BE2C (cell line): ENCODE measurements around the gene SLC43A2.

ENCODE experiments used
- DNase-seq: peaks from one replicate; pipeline ENCODE4 v3.0.0-alpha.2; 2020
- H3K27me3 ChIP-seq: fragments of 250-450 bp; sonication (Bioruptor Pico); 2 replicates; pipeline ENCODE4 v1.5.1; 2020; ENCODE audit warnings: mild to moderate bottlenecking
- H3K36me3 ChIP-seq: fragments of 250-450 bp; sonication (Bioruptor Pico); 2 replicates; pipeline ENCODE4 v1.5.1; 2020; ENCODE audit warnings: mild to moderate bottlenecking
- H3K4me1 ChIP-seq: fragments of 250-450 bp; sonication (Bioruptor Pico); 2 replicates; pipeline ENCODE4 v1.5.1; 2020
- H3K4me3 ChIP-seq: 2 replicates; pipeline ENCODE4 v1.5.1; 2011; ENCODE audit warnings: low read depth, low read length
- H3K9me3 ChIP-seq: fragments of 250-450 bp; sonication (Bioruptor Pico); 2 replicates; pipeline ENCODE4 v1.5.1; 2020
- CTCF ChIP-seq: IDR thresholded peaks from 2 replicates; pipeline ENCODE4 v1.5.1; 2012; ENCODE audit warnings: mild to moderate bottlenecking, low read depth, low read length

Gene SLC43A2

DNA sequence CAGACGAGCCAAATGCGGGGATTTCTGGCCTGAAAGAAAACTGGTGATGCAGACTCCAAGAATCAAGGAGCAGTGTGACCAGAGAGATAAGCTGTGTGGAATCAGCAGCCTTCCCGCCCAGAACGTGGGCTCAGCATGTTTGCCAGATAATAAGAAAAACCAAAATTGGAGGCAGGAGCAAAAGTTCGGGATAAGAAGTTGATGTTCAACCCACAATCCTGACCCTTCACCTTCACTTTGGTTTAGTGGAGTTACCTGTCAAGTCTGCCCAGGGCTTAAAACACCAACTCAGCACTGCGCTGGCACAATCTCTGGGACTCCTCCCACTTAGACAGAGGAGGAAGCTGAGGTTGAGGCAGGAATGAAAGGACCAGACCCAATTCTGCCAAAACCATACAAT is 3.1 kb downstream of the SLC43A2 start:
- Histone ChIP-seq H3K36me3 (no peaks in the 10 kb centered on the region), H3K4me3 (no peak overlapping the region), H3K9me3 (no peaks in the 10 kb centered on the region), H3K4me1 (no peaks in the 10 kb centered on the region), H3K27me3 (no peaks in the 10 kb centered on the region)
- no peak for TF ChIP-seq CTCF
- no peak for DNase-seq

GRCh38 chr17:1625053-1625452 is 3.6 kb downstream of the SLC43A2 start:
- Histone ChIP-seq H3K4me1 (no peaks in the 10 kb centered on the region), H3K36me3 (no peaks in the 10 kb centered on the region), H3K9me3 (no peaks in the 10 kb centered on the region), H3K27me3 (no peaks in the 10 kb centered on the region), H3K4me3 (no peak overlapping the region)
- no peak for TF ChIP-seq CTCF
- DNase-seq = no peak

DNA sequence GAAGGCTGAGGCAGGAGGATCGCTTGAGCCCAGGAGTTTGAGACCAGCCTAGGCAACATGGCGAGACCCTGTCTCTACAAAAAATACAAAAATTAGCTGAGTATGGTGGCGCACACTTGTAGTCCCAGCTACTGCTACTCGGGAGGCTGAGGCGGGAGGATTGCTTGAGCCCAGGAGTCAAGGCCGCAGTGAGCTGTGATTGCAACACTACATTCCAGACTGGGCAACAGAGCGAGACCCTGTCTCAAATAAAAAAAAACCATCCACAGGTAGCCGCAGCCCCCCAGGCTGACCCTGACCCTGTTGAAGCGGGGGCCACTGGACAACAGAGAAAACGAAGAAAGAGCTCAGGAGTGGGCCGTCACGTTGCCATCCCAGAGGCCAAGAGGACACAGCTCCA is 4.0 kb downstream of the SLC43A2 start:
- TF ChIP-seq CTCF = no peak
- no peaks in the 10 kb centered on the region for H3K27me3 ChIP-seq
- H3K9me3 ChIP-seq = no peaks in the 10 kb centered on the region
- H3K4me1 ChIP-seq = no peaks in the 10 kb centered on the region
- DNase-seq = no peak
- H3K4me3 ChIP-seq = no peak overlapping the region
- no peaks in the 10 kb centered on the region for H3K36me3 ChIP-seq

DNA sequence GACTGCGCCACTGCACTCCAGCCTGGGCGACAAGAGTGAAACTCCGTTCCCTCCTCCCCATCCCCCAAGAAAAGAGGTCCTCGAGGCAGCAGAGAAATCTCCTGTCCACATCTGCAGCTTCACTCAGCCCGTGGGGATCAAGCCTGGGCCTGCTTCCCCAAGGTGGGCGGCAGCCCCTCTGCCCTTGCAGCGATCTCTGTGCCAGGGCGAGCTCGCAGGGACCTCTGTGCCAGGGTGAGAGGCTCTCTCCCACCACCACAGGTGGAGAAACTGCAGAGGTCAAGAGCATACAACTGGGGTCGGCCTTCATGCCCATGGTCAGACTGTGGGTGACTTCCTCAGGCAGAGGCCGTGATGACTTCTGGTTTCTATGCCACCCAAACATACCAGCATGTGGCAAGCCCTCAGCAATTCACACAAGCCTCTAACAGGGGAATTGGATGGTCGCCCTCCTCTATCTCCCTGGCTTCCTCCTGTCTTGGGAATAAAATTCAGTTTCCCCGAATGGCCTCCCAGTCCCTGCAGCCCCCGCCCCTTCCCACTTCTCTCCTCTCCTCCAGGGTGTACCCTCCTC is 5.5 kb downstream of the SLC43A2 start:
- Histone ChIP-seq H3K27me3 (no peaks in the 10 kb centered on the region), H3K36me3 (no peaks in the 10 kb centered on the region), H3K4me1 (no peaks in the 10 kb centered on the region), H3K9me3 (no peaks in the 10 kb centered on the region), H3K4me3 (no peak overlapping the region)
- TF ChIP-seq CTCF = no peak
- DNase-seq = no peak

DNA sequence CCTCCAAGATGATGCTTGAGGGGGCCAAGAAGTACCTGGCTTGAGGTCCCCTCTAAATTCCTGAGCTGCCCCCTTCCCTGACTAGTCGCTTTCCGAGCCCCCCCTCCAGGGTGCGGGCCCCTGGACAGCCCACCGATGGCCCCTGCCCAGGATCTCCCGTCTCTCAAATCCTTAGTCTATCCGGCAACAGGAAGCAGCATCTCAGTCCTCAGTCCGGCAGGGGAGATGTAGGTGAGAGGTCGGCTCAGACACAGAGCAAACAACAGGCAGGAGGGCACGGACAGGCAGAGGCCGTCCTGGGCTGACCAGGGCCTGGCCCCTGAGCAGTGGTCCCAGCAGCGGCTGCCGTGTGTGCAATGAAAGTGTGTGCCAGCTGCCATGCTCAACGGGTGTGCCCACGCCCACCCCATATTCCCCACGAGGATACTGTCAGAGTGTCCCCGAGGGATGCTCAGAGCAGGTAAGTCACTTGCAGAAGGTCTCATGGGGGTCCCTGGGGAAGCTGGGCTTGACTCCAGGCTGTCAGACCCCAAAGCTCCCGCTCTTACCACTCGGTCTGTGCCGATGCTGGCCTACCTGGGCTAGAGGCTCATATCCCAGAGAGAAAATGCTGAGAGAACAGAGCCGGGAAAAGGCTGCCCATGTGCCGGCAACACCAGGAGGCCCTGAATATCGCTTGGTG is 7.2 kb downstream of the SLC43A2 start:
- H3K36me3 ChIP-seq = no peaks in the 10 kb centered on the region
- H3K27me3 ChIP-seq = no peaks in the 10 kb centered on the region
- TF ChIP-seq CTCF = no peak
- DNase-seq = no peak
- H3K4me3 ChIP-seq = no peak overlapping the region
- H3K4me1 ChIP-seq = no peaks in the 10 kb centered on the region
- H3K9me3 ChIP-seq = no peaks in the 10 kb centered on the region

- H3K4me1 ChIP-seq = no peaks in the 10 kb centered on the region
- H3K4me3 ChIP-seq = no peak overlapping the region
- no peaks in the 10 kb centered on the region for H3K9me3 ChIP-seq
- no peaks in the 10 kb centered on the region for H3K27me3 ChIP-seq
- no peak for TF ChIP-seq CTCF
- no peak for DNase-seq
- H3K36me3 ChIP-seq = no peaks in the 10 kb centered on the region
Observed at GRCh38 chr17:1620486-1620885, 8.1 kb downstream of the SLC43A2 start.
